Sigmoid colon (tissue), 7 donors: ENCODE data around the gene MEGF11. TPM values are rescaled to one million over a fixed set of nuclear protein-coding genes. Genes with fewer than 3 reads are reported as not detected.
"Not testable (repeated sequence)": the region's sequence is repeated elsewhere in the genome, so short reads cannot be mapped to it uniquely, and the experiment has no call there.

ENCODE experiments used
- DNase-seq: peaks from one replicate; pipeline ENCODE4 v3.0.0-alpha.2; 2019
- H3K27ac ChIP-seq, 4 donors: fragments of 200-600 bp; sonication (generic); one replicate each; pipeline ENCODE4 v1.5.1; 2016 to 2019; ENCODE audit warnings: mild to moderate bottlenecking in 1 of 4
- H3K27me3 ChIP-seq, 3 donors: fragments of 200-600 bp; sonication (generic); one replicate each; pipeline ENCODE4 v1.5.1; 2019; ENCODE audit warnings: mild to moderate bottlenecking in 1 of 3
- H3K36me3 ChIP-seq, 4 donors: fragments of 200-600 bp; sonication (generic); one replicate each; pipeline ENCODE4 v1.5.1; 2016 to 2019
- H3K4me1 ChIP-seq, 4 donors: fragments of 200-600 bp; sonication (generic); one replicate each; pipeline ENCODE4 v1.5.1; 2017 to 2019
- H3K4me3 ChIP-seq, 4 donors: fragments of 200-600 bp; sonication (generic); one replicate each; pipeline ENCODE4 v1.5.1; 2017 to 2019; ENCODE audit warnings: mild to moderate bottlenecking in 2 of 4, moderate library complexity in 1 of 4
- H3K9me3 ChIP-seq, 4 donors: fragments of 200-600 bp in 3 of 4; sonication (generic) in 3 of 4; one replicate each; pipeline versions ENCODE4 v1.5.1 to v1.6.1; 2013 to 2019
- CTCF ChIP-seq, 4 experiments: fragments of 450-650 bp in 3 of 4; fragments of 200-600 bp in 1 of 4; IDR thresholded peaks; one replicate each; pipeline ENCODE4 v1.5.1; 2016 to 2019; ENCODE audit warnings: antibody characterized with exemption in 4 of 4, mild to moderate bottlenecking in 3 of 4, moderate library complexity in 2 of 4
- EP300 ChIP-seq, 4 donors: sonication (generic); formaldehyde crosslinking; IDR thresholded peaks; one replicate each; pipeline ENCODE4 v1.6.1; 2017; ENCODE audit warnings: antibody characterized with exemption in 4 of 4
- POLR2A ChIP-seq, 2 donors: fragments of 450-650 bp; IDR thresholded peaks; one replicate each; pipeline ENCODE4 v1.6.1; 2016; ENCODE audit warnings: antibody characterized with exemption in 2 of 2, mild to moderate bottlenecking in 2 of 2, moderate library complexity in 2 of 2
- POLR2AphosphoS5 ChIP-seq, 4 donors: sonication (generic); formaldehyde crosslinking; IDR thresholded peaks; one replicate each; pipeline ENCODE4 v1.6.1; 2017; ENCODE audit warnings: antibody characterized with exemption in 4 of 4
- WGBS, 2 donors: extraction: QIAGEN DNeasy Blood & Tissue Kit; methylation state at CpG; one replicate each; pipeline ENCODE4 v1.1.7; 2013; 5-methylcytosine and 5-hydroxymethylcytosine counted together
- intact Hi-C: fragments of 100-400 bp; cut with DNase I; formaldehyde crosslinking; loops from one replicate; pipeline ENCODE4 v1.15.1; 2023
- polyA plus RNA-seq, 3 donors: library from polyadenylated mRNA; stranded (reverse); fragments of 200-250 nt; gene quantifications; one replicate each; pipeline ENCODE4 v1.2.3, GENCODE V29; 2013
- total RNA-seq, 4 donors: library from RNA; depleted of rRNA; stranded (reverse); fragments of >200 nt; gene quantifications; one replicate each; pipeline ENCODE4 v1.1.0, GENCODE V29; 2016
- donor health status: healthy with polysubstance abuse.
- donor health status: Bipolar disorder and iron deficiency.
- donor health status: healthy.

Gene MEGF11
- total and polyA plus RNA-seq, 7 donors: 0.04 TPM; not detected in 6

- intact Hi-C loops: no loop called here
- H3K4me1 ChIP-seq: peaks cover 0 to 10% (median 6%) of the 10 kb centered on the region in 4 donors
- no peak for DNase-seq
- WGBS, 2 donors: 56 to 93% methylated on average over 1 of the region's 1 CpG
- H3K9me3 ChIP-seq: no peaks in the 10 kb centered on the region
- no peak overlapping the region for H3K27ac ChIP-seq
- no peaks in the 10 kb centered on the region for H3K36me3 ChIP-seq
- H3K4me3 ChIP-seq: no peak overlapping the region
- TF ChIP-seq POLR2A (IDR thresholded peaks at IDR 0.05): no peak
- no peak for TF ChIP-seq POLR2AphosphoS5 (IDR thresholded peaks at IDR 0.05)
- TF ChIP-seq CTCF (IDR thresholded peaks at IDR 0.05): no peak
- TF ChIP-seq EP300 (IDR thresholded peaks at IDR 0.05): no peak
- H3K27me3 ChIP-seq: peaks cover 9 to 43% (median 16%) of the 10 kb centered on the region in 3 donors
Measured at GRCh38 chr15:65978110-65978509, 275.4 kb downstream of the MEGF11 start.

GRCh38 chr15:65976196-65976595 lies 277.4 kb downstream of the MEGF11 start:
- 85 to 89% methylated on average over 7 of the region's 7 CpGs for WGBS, 2 donors
- H3K27ac ChIP-seq, H3K36me3 ChIP-seq, H3K4me3 ChIP-seq, H3K4me1 ChIP-seq, H3K9me3 ChIP-seq, intact Hi-C loops, DNase-seq: not testable (repeated sequence)
- peaks cover 0 to 29% (median 1%) of the 10 kb centered on the region in 3 donors for H3K27me3 ChIP-seq

- TF ChIP-seq POLR2AphosphoS5 (IDR thresholded peaks at IDR 0.05) (no peak), EP300 (IDR thresholded peaks at IDR 0.05) (no peak), POLR2A (IDR thresholded peaks at IDR 0.05) (no peak), CTCF (IDR thresholded peaks at IDR 0.05) (no peak)
- Histone ChIP-seq H3K27ac (no peak overlapping the region), H3K27me3 (peaks cover 0 to 54% (median 4%) of the 10 kb centered on the region in 3 donors), H3K36me3 (no peaks in the 10 kb centered on the region), H3K4me3 (no peak overlapping the region), H3K9me3 (no peaks in the 10 kb centered on the region), H3K4me1 (no peaks in the 10 kb centered on the region)
- intact Hi-C loops: no loop called here
- no peak for DNase-seq
Measured at GRCh38 chr15:65971741-65971995, 281.9 kb downstream of the MEGF11 start.

- Histone ChIP-seq H3K27ac (no peak overlapping the region), H3K27me3 (peaks cover 0 to 56% (median 4%) of the 10 kb centered on the region in 3 donors), H3K36me3 (no peaks in the 10 kb centered on the region), H3K4me1 (no peaks in the 10 kb centered on the region), H3K9me3 (no peaks in the 10 kb centered on the region), H3K4me3 (no peak overlapping the region)
- TF ChIP-seq POLR2AphosphoS5 (IDR thresholded peaks at IDR 0.05) (no peak), CTCF (IDR thresholded peaks at IDR 0.05) (no peak), POLR2A (IDR thresholded peaks at IDR 0.05) (no peak), EP300 (IDR thresholded peaks at IDR 0.05) (no peak)
- DNase-seq: no peak
- intact Hi-C loops: no loop called here
- WGBS, 2 donors: 62 to 72% methylated on average over 8 of the region's 8 CpGs
Measured at GRCh38 chr15:65970937-65971740, 282.4 kb downstream of the MEGF11 start.

- no peak for DNase-seq
- Histone ChIP-seq H3K36me3 (no peaks in the 10 kb centered on the region), H3K4me3 (no peak overlapping the region), H3K27me3 (peaks cover 0 to 55% (median 6%) of the 10 kb centered on the region in 3 donors), H3K9me3 (no peaks in the 10 kb centered on the region), H3K4me1 (no peaks in the 10 kb centered on the region), H3K27ac (no peak overlapping the region)
- intact Hi-C loops: no loop called here
- WGBS, 2 donors: 77 to 82% methylated on average over 7 of the region's 7 CpGs
- no peak for TF ChIP-seq EP300 (IDR thresholded peaks at IDR 0.05)
- no peak for TF ChIP-seq POLR2A (IDR thresholded peaks at IDR 0.05)
- TF ChIP-seq POLR2AphosphoS5 (IDR thresholded peaks at IDR 0.05): no peak
- TF ChIP-seq CTCF (IDR thresholded peaks at IDR 0.05): no peak
Measured at GRCh38 chr15:65969865-65970816, 283.4 kb downstream of the MEGF11 start.
